KBM-7 (cell line): ENCODE measurements around the gene SUPT16H.
"Not testable (repeated sequence)": the region's sequence is repeated elsewhere in the genome, so short reads cannot be mapped to it uniquely, and the experiment has no call there.

ENCODE experiments used
- DNase-seq: peaks from one replicate; pipeline ENCODE4 v3.0.0-alpha.2; 2015
- in situ Hi-C: fragments of 300-500 bp; cut with MboI; formaldehyde crosslinking; loops from 2 replicates; pipeline ENCODE4 v1.14.3; 2020; ENCODE audit warnings: low sequenced_read_pairs, low pct_unique_long_range_greater_than_20kb, mixed read lengths

The SUPT16H gene

DNA sequence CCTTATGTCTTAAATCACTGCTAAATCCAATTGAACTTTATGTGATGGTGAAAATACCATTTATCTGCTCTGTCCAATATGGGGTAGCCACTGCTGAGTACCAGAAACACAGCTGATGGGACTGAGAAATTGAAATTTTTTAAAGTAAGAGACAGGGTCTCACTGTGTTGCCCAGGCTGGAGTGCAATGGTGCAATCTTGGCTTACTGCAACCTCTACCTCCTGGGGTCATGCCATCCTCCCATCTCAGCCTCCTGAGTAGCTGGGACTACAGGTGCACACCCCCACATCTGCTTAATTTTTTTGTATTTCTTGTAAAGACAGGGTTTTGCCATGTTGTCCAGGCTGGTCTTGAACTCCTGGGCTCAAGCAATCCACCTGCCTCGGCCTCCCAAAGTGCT is 11.0 kb downstream of the SUPT16H start:
- in situ Hi-C loops, DNase-seq: not testable (repeated sequence)

DNA sequence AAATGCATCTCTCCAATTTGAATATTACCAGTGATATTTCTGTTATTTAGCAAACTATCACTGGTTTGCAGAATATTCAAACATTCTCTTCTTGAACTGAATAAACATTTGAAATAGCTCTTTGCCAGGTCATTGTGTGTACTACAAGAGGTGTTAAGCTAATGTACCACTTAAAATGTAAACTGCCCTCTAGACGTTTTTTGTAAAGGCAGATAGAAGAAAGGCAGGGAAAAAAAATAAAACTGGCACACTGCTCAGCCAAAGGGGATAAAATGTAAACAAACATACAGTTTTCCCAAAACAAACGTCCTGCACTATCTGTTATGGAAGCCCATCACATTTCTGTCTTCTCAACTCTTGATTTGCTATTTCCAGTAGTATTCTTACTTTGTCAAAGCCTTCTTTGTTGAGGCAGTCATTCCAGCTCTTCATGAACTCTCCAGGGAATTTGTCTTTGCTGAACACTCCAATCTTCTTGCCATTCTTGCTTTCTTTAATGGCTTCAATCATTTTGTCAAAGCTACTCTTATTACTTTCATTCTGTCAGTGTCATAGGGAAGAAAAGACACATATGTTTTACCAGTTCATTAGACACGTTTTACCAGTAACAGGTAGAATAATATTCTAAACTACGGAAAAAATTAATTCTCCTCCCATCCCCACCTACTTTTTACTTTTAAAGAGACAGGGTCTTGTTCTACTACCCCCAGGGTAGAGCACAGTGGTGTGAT is 13.7 kb downstream of the SUPT16H start:
- DNase-seq: no peak
- in situ Hi-C loops: no loop called here

DNA sequence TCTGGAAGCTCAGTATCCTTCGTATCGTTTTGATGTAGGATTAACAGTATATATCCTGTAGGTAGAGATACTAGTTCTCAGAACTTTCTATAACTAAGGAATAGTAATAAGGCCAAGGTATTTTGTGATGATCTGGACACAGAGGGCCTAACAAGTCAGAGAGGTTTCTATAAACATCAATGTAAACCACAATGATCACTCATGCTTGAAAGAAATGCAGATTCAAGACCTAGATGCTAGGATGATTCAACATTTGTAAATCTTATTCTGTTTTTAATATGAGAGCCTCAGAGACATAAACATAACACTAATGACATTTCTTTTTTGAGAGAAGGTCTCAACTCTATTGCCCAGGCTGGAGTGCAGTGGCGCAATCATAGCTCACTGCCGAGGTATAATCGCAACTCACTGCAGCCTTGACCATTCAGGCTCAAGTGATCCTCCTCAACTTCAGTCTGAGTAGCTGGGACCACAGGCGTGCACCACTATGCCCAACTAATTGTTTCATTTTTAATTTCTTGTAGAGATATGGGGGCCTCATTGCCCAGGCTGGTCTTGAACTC is 16.2 kb downstream of the SUPT16H start:
- in situ Hi-C loops: no loop called here
- DNase-seq: no peak

DNA sequence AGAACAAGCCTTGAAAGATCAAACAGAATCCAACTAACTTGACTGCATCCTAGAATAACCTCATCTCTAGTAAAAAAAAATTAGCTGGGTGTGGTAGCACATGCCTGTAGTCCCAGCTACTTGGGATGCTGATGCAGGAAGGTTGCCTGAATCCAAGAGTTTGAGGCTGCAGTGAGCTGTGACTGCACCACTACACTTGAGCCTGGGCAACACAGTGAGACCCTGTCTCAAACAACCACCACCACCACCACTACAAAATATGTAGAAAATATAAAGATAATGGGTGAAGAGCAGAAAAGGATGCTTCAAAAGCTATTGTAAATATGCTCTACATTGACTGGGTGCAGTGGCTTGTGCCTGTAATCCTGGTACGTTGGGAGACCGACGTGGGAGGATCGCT is 27.3 kb downstream of the SUPT16H start:
- in situ Hi-C loops: no loop called here
- DNase-seq: no peak

DNA sequence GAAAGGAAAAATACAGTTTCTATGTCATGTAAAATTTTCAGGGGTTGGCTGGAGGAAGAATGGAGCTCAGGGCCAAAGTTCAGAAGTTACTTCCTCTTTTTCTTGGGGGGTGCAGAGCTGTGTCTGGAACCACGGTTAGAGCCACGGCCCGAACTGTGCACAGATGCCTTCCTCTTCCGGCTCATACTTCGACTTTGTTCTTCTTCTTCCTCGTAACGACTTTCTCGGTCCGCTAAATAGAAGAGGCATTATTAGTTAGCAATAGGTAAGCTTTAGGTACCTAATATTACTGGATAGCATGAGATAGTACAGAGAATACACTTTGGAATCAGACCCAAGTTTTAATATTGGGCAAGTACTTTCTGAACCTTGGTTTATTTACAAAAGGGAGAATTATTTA is 31.2 kb downstream of the SUPT16H start:
- DNase-seq: peak; percentile 88
- in situ Hi-C loops: no loop called here

DNA sequence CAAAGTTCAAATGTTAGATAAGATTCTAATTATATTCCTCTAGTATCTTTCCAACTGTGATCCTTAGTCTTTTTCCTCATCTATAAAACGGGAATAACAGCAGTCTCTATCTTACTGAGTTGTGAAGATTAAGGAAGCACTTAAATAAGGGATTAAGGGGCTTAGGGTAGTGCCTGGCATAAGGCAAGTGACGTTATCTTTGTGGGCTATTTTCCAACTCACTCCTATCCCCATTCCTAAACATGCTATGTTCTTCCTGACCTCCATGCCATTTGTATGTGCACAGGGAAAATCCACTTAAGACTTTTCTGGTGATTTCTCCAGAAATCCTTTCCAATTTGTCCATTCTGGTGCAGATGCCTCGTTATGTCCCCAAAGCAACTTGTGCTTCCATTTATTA is 33.3 kb downstream of the SUPT16H start:
- no peak for DNase-seq
- in situ Hi-C loops: no loop called here

DNA sequence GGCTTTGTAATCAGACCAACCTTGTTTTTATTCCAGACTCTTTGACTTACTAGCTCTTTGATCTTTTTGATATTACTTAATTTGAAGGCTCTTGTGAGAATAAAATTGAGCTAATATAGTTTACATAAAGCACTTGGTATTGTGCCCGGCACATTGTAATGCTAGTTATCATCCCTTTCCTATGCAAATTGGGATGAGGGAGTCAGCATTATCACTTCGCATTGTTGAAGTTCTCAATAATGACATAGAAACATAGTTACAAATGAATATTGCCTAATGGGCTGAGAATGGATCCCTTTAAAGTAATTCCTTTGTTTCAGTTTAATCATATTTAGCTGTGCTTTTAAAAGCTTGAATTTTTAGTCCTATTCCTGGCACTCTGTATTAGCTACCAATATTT is 36.6 kb downstream of the SUPT16H start:
- in situ Hi-C loops: no loop called here
- no peak for DNase-seq

DNA sequence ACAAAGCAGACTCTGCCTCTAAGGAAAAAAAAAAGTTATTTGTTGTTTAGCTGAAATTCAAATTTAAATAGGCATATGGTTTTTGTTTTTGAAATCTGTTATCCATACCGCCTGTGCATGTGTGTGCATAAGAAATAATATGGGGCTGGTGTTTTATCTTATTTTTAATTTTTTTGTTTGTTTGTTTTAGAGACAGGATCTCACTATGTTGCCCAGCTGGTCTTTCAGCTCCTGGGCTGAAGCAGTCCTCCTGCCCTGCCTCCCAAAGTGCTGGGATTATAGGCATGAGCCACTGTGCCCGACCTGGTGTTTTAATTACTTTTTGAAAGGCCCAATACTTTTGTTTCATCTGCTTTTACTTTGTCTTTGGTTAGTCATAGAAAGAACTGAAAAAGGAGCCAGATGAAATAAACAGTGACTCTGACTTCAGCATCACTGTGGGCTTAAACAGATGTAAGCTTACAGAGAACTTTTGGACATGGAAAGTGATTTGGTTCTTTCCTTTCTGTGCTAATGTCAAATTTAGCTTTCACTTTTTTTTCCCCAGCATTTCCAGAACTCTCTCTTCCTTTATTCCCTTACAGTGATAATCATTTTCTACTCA is 37.2 kb downstream of the SUPT16H start:
- in situ Hi-C loops: no loop called here
- DNase-seq: no peak

DNA sequence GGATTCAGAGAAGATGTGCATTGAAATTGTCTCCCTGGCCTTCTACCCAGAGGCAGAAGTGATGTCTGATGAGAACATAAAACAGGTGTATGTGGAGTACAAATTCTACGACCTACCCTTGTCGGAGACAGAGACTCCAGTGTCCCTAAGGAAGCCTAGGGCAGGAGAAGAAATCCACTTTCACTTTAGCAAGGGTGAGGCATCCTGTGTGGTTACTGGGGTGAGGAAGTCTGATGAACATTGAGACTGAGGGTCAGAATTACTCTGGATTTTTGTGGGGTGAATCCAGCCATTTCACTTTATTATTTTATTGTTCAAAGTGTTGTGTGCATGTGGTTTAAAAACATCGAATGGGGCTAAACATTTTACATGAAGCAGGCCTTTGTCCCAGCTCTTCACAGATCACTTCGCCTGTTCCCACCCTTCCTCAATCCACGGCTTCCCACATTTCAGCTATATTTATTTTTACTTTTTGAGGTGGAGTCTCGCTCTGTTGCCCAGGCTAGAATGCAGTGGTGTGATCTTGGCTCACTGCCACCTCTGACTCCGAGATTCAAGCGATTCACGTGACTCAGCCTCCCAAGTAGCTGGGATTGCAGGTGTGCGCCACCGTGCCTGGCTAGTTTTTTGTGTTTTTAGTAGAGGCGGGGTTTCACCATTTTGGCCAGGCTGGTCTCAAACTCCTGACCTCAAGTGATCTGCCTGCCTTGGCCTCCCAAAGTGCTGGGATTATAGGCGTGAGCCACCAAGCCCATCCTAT is 40.6 kb downstream of the SUPT16H start:
- in situ Hi-C loops: no loop called here
- no peak for DNase-seq

DNA sequence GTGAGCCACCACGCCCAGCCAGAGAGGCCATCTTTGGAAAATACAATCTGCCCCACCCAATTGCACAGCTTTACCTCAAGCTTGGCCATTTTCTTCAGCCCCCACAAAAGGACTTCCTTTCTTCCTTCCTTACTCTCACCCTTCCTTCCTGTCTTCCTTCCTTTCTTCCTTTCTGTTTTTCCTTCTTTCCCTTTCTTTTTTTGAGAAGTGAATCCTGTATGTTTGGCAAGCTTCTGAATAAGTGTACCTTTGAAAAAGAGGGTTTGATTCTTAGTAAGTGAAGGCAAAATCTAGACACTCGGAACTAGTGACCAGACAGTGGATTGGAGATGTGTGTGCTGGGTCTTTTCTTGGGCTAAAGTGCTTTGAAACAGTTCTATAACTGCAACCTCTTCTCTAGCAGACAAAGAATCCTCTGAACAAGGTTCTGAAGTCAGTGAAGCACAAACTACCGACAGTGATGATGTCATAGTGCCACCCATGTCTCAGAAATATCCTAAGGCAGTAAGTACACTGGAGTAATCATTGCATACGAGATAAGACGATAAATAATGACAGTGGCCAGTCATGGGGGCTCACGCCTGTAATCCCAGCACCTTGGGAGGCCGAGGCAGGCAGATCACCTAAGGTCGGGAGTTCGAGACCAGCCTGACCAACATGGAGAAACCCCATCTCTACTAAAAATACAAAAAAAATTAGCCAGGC is 49.5 kb downstream of the SUPT16H start:
- in situ Hi-C loops: no loop called here
- no peak for DNase-seq

DNA sequence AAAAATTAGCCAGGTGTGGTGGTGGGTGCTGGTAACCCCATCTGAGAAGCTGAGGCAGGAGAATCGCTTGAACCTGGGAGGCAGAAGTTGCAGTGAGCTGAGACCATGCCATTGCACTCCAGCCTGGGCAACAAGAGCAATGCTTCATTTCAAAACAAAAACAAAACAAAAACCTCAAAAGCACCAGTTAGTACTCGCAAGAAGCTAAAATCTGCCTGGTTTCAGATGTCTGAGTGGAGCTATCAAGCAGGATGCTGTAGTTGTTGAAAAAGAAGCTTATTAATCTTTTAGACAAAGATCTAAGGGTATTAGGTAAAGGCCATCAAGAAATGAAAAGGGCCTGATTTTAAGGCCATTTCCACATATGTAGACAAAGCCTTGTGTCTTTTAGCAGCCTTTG is 50.9 kb downstream of the SUPT16H start:
- in situ Hi-C loops: no loop called here
- DNase-seq: no peak

DNA sequence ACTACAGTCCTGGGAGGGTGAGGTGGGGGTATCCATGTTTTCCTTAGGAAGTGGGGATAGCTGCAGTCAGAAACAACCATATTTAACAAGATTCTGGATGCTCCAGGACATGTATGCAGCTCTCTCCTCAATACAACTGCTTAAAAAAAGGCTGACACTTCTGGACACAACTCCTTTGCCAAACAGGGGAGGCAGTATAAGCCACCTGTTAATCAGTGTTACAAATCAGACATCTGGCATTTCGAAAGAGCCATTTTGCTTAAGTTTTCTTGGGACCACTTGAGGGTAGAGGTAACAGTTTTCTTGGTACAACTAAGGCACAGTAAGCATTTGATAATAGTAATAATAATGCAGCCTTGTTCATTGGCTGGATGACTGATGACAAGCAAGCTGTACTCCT is 56.8 kb downstream of the SUPT16H start:
- DNase-seq: no peak
- in situ Hi-C loops: no loop called here

DNA sequence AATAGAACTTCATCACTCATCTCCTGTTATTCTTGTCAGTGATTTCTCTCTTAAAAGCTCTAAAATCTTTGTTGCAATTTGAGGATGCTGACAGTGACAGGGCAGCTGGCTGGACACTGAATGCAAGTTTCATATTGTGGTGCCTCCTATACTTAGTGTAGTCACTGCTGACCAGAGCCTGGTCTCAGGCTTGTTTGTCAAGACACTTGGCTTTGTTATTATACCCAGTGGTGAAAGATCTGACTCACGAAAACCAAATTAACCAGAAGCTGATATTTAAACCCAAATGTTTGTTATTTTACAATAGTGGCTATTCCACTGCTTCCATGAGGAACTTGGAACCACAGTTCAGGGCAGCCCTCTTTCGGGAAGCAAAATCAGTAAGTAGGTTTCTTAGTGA is 61.1 kb downstream of the SUPT16H start:
- in situ Hi-C loops: no loop called here
- DNase-seq: no peak

DNA sequence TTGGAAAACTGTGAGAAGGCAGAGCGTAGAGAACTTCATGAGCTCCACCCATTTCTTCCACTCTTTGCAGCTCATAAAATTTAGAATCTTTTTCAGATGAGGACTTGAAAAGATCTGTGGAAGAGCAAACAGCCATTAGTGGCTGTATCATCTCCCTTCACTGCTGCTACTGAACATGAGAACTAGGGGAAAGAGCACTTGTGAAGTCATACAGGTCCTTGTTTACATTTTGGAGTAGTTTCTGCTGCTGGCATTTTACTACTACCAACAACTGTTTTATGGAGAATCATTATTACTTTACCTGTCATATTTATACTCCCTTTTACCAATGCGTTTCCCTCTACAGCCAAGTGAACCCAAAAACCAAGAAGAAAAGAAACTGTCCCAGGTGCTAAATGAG is 62.9 kb downstream of the SUPT16H start:
- no peak for DNase-seq
- in situ Hi-C loops: no loop called here

DNA sequence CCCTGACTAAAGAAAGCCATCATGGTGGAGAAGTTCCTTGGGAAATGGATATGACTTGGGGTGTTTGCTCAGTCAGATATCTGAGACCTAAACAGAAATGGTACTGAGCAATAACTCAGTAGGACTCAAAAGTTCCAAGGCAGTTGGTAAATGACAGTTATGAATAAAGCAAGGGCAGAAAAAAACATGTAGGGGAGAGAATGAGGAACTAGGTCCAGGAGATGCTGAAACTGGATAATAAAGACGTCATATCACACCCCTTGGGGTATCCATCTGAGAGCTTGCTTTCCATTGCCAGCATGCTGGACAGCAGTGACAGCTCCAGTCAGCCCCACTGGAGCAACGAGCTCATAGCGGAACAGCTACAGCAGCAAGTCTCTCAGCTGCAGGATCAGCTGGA is 66.4 kb downstream of the SUPT16H start:
- in situ Hi-C loops: no loop called here
- peak; percentile 80 for DNase-seq

DNA sequence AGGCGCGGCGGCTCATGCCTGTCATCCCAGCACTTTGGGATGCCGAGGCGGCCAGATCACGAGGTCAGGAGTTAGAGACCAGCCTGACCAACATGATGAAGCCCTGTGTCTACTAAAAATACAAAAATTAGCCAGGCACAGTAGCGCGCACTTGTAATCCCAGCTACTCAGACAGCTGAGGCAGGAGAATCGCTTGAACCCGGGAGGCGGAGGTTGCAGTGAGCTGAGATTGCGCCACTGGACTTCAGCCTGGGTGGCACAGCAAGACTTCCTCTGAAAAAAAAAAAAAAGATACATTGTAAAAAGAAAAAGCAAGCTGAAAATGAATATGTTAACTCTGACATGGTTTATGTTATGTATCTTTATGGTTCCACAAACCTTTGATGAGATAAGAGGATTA is 70.3 kb downstream of the SUPT16H start:
- in situ Hi-C loops: no loop called here
- no peak for DNase-seq

DNA sequence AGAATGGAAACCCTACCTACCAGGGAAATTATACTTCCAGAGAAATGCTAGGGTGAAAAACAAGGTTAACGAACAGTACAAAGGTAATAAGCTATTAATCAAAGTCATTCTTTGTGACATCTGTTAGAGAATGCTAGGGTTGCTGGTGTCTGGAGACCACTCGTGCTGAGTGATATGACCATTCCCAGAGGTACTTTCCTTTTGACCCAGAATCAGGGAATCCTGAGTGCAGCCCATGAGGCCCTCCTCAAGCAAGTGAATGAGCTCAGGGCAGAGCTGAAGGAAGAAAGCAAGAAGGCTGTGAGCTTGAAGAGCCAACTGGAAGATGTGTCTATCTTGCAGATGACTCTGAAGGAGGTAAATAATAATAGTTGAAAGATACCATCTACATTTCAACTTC is 72.2 kb downstream of the SUPT16H start:
- no peak for DNase-seq
- in situ Hi-C loops: no loop called here

DNA sequence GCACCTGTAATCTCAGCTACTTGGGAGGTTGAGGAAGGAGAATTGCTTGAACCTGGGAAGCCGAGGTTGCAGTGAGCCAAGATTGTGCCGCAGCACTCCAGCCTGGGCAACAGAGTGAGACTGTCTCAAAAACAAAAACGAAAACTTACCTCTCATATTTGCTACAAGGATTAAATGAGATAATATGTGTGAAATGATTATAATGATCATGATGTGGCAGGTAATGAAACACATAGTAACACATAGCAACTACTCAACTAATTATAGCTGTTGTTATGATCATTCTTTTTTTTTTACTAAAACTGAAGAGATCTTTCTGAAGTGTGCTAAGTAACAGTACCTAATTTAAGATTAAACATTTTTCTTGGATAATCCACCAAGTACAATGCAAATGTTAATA is 73.9 kb downstream of the SUPT16H start:
- DNase-seq: no peak

DNA sequence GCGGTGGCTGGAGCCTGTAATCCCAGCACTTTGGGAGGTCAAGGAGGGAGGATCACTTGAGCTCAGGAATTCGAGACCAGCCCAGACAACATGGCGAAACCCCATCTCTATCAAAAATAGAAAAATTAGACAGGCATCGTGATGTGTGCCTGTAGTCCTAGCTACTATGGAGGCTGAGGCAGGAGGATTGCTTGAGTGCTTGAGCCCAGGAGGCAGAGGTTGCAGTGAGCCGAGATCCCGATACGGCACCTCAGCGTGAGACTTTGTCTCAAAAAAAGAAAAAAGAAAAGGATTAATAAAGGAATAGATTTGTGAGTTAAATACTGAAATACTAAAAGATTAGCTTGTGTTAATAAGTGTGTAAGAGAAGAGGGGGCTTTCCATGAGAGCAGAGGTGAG is 74.6 kb downstream of the SUPT16H start:
- in situ Hi-C loops: no loop called here
- DNase-seq: no peak

More for the DNA sequence above, 73.9 kb downstream of the SUPT16H start:
- in situ Hi-C loops: no loop called here
